ENCODE results near the gene GNPDA2. TPM values are rescaled to one million over a fixed set of nuclear protein-coding genes. Genes with fewer than 3 reads are reported as not detected.

The GNPDA2 gene
- total RNA-seq, result 10 to 100 TPM in 2 of 4 donors, 1 to 10 TPM in 2; 6.3 to 13.3 (median 9.9) TPM

GRCh38 chr4:44726038-44726871 is at the start of gene GNPDA2:
Gene GNPDA2, minus strand, starts transcription at chr4:44726556. Its CDS starts 4,349 bp downstream, at chr4:44722207.
- Histone ChIP-seq H3K36me3 (no peaks in the 10 kb centered on the region), H3K27ac (peak within 1 kb of the TSS; percentile 65 to 76 (median 73)), H3K4me1 (peaks cover 0 to 18% (median 6%) of the 10 kb centered on the region in 4 donors), H3K4me3 (peak within 1 kb of the TSS; percentile 61 to 82 (median 68)), H3K9me3 (no peaks in the 10 kb centered on the region), H3K27me3 (no peaks in the 10 kb centered on the region)
- DNase-seq, result peak; percentile 86 to 94 (median 88)
- TF ChIP-seq CTCF (IDR thresholded peaks at IDR 0.05), result no peak
- peak in 1 of 2 donors; percentile 34 for TF ChIP-seq POLR2A (IDR thresholded peaks at IDR 0.05)

- no peak overlapping the region for H3K27ac ChIP-seq
- no peak overlapping the region for H3K4me3 ChIP-seq
- H3K9me3 ChIP-seq, result peaks cover 0 to 4% (median 0%) of the 10 kb centered on the region in 4 donors
- no peaks in the 10 kb centered on the region for H3K27me3 ChIP-seq
- no peaks in the 10 kb centered on the region for H3K36me3 ChIP-seq
- DNase-seq, result no peak
- TF ChIP-seq POLR2A (IDR thresholded peaks at IDR 0.05) (no peak), CTCF (IDR thresholded peaks at IDR 0.05) (no peak)
- H3K4me1 ChIP-seq, result no peaks in the 10 kb centered on the region
Observed at GRCh38 chr4:44772340-44772739, 46.0 kb upstream of the GNPDA2 start.

- Histone ChIP-seq H3K27ac (no peak overlapping the region), H3K4me3 (no peak overlapping the region), H3K4me1 (no peaks in the 10 kb centered on the region), H3K27me3 (no peaks in the 10 kb centered on the region), H3K36me3 (no peaks in the 10 kb centered on the region), H3K9me3 (peaks cover 0 to 4% (median 0%) of the 10 kb centered on the region in 4 donors)
- no peak for TF ChIP-seq POLR2A (IDR thresholded peaks at IDR 0.05)
- no peak for TF ChIP-seq CTCF (IDR thresholded peaks at IDR 0.05)
- DNase-seq, result no peak
Observed at GRCh38 chr4:44771789-44772188, 45.4 kb upstream of the GNPDA2 start.

- Histone ChIP-seq H3K4me1 (no peaks in the 10 kb centered on the region), H3K36me3 (no peaks in the 10 kb centered on the region), H3K27ac (no peak overlapping the region), H3K9me3 (no peaks in the 10 kb centered on the region), H3K4me3 (no peak overlapping the region), H3K27me3 (no peaks in the 10 kb centered on the region)
- no peak for DNase-seq
- no peak for TF ChIP-seq CTCF (IDR thresholded peaks at IDR 0.05)
- no peak for TF ChIP-seq POLR2A (IDR thresholded peaks at IDR 0.05)
Observed at GRCh38 chr4:44766453-44766852, 40.1 kb upstream of the GNPDA2 start.

- H3K4me1 ChIP-seq, result no peaks in the 10 kb centered on the region
- H3K27ac ChIP-seq, result no peak overlapping the region
- no peaks in the 10 kb centered on the region for H3K9me3 ChIP-seq
- no peaks in the 10 kb centered on the region for H3K36me3 ChIP-seq
- H3K27me3 ChIP-seq, result no peaks in the 10 kb centered on the region
- DNase-seq, result no peak
- H3K4me3 ChIP-seq, result no peak overlapping the region
- TF ChIP-seq CTCF (IDR thresholded peaks at IDR 0.05), result no peak
- no peak for TF ChIP-seq POLR2A (IDR thresholded peaks at IDR 0.05)
Observed at GRCh38 chr4:44765116-44765515, 38.8 kb upstream of the GNPDA2 start.
